GM12872 (cell line): ENCODE data around the gene SERPINI2.

Experiments used
- CTCF ChIP-seq: IDR thresholded peaks from 3 replicates; pipeline ENCODE4 v1.5.1; 2011; ENCODE audit warnings: low read depth, mild to moderate bottlenecking, low read length, moderate library complexity; ENCODE audit not compliant: insufficient read depth

Gene SERPINI2

GRCh38 chr3:167491621-167492020 lies 17.8 kb upstream of the SERPINI2 start:
- TF ChIP-seq CTCF, result no peak

- no peak for TF ChIP-seq CTCF
Observed at GRCh38 chr3:167489571-167489970, 15.7 kb upstream of the SERPINI2 start.

GRCh38 chr3:167487556-167487955 lies 13.7 kb upstream of the SERPINI2 start:
- no peak for TF ChIP-seq CTCF

- no peak for TF ChIP-seq CTCF
Observed at GRCh38 chr3:167484551-167484950, 10.7 kb upstream of the SERPINI2 start.

GRCh38 chr3:167483708-167484475 lies 10.1 kb upstream of the SERPINI2 start:
- TF ChIP-seq CTCF, result no peak

- TF ChIP-seq CTCF, result no peak
Observed at GRCh38 chr3:167481164-167481563, 7.3 kb upstream of the SERPINI2 start.

GRCh38 chr3:167480748-167481147 lies 6.9 kb upstream of the SERPINI2 start:
- TF ChIP-seq CTCF, result no peak
